K562 (cell line): Measurements from ENCODE around the gene P4HB. TPM values are rescaled to one million over a fixed set of nuclear protein-coding genes. Genes with fewer than 3 reads are reported as not detected.

ENCODE experiments used
- ARNT ChIP-seq, 2 experiments: fragments of 450-650 bp; IDR thresholded peaks; 2 replicates each; pipeline ENCODE4 v1.6.1; 2016; ENCODE audit warnings: mild to moderate bottlenecking in 1 of 2
- ATF7 ChIP-seq: fragments of 450-650 bp; IDR thresholded peaks from 2 replicates; pipeline ENCODE4 v1.7.1; 2014; ENCODE audit warnings: mild to moderate bottlenecking, moderate library complexity
- CAMTA2 ChIP-seq: fragments of 250-450 bp; sonication (Bioruptor Pico); conservative IDR thresholded peaks from 2 replicates; pipeline ENCODE4 v1.5.1; 2022
- CLOCK ChIP-seq: fragments of 250-450 bp; sonication (Bioruptor Pico); IDR thresholded peaks from 2 replicates; pipeline ENCODE4 v1.4.0; 2020; ENCODE audit warnings: mild to moderate bottlenecking, moderate library complexity, borderline replicate concordance
- CSDE1 ChIP-seq, 2 experiments: fragments of 450-650 bp; IDR thresholded peaks; 2 replicates each; pipeline ENCODE4 v1.6.1; 2016; ENCODE audit warnings: mild to moderate bottlenecking in 1 of 2
- E2F5 ChIP-seq: sonication (generic); formaldehyde crosslinking; IDR thresholded peaks from 2 replicates; pipeline ENCODE4 v1.8.0; 2022; ENCODE audit warnings: mild to moderate bottlenecking, missing genetic modification reagents
- FOSL1 ChIP-seq: fragments of 200-800 bp; sonication (Bioruptor generic); conservative IDR thresholded peaks from 2 replicates; pipeline ENCODE4 v1.6.1; 2016; ENCODE audit warnings: missing genetic modification characterization, missing compliant biosample characterization
- FOXM1 ChIP-seq, 2 experiments: fragments of 450-650 bp in 1 of 2; sonication (generic) in 1 of 2; formaldehyde crosslinking in 1 of 2; IDR thresholded peaks; 2 replicates each; pipeline versions ENCODE4 v1.6.1 to v1.9.0; 2017 to 2022; ENCODE audit warnings: low read depth in 2 of 2, mild to moderate bottlenecking in 2 of 2, missing genetic modification reagents in 1 of 2, moderate library complexity in 1 of 2
- HES1 ChIP-seq: fragments of 450-650 bp; IDR thresholded peaks from 2 replicates; pipeline ENCODE4 v1.6.1; 2016; ENCODE audit warnings: low read depth, mild to moderate bottlenecking, moderate library complexity
- HLTF ChIP-seq: fragments of 450-650 bp; IDR thresholded peaks from 2 replicates; pipeline ENCODE4 v1.6.1; 2016
- MXD1 ChIP-seq: fragments of 250-450 bp; sonication (Bioruptor Pico); IDR thresholded peaks from 2 replicates; pipeline ENCODE4 v1.8.0; 2021; ENCODE audit warnings: borderline replicate concordance, mild to moderate bottlenecking, moderate library complexity; ENCODE audit not compliant: poor library complexity, severe bottlenecking
- NBN ChIP-seq: fragments of 450-650 bp; IDR thresholded peaks from 2 replicates; pipeline ENCODE4 v1.6.1; 2016; ENCODE audit warnings: low read depth, mild to moderate bottlenecking
- SAFB ChIP-seq: fragments of 200-400 bp; formaldehyde crosslinking; IDR thresholded peaks from 2 replicates; pipeline ENCODE4 v1.6.1; 2017; ENCODE audit warnings: low read depth, low read length, borderline replicate concordance
- SMAD3 ChIP-seq: fragments of 450-650 bp; formaldehyde crosslinking; conservative IDR thresholded peaks from 2 replicates; pipeline ENCODE4 v1.4.0; 2020; ENCODE audit warnings: mild to moderate bottlenecking
- SMARCA4 ChIP-seq: fragments of 450-650 bp; IDR thresholded peaks from 2 replicates; pipeline ENCODE4 v1.6.1; 2016
- SP2 ChIP-seq: IDR thresholded peaks from 2 replicates; pipeline ENCODE4 v1.6.1; 2011; ENCODE audit warnings: mild to moderate bottlenecking, low read depth, low read length, moderate library complexity; ENCODE audit not compliant: poor library complexity, severe bottlenecking; ENCODE audit errors: extremely low read depth
- TCF7L2 ChIP-seq: fragments of 150-350 bp; IDR thresholded peaks from 2 replicates; pipeline ENCODE4 v1.6.1; 2016; ENCODE audit warnings: low read depth, mild to moderate bottlenecking, low read length, moderate library complexity
- TRIM28 ChIP-seq: fragments of 450-650 bp; IDR thresholded peaks from 2 replicates; pipeline ENCODE4 v1.6.1; 2017
- WHSC1 ChIP-seq: IDR thresholded peaks from one replicate; pipeline ENCODE4 v1.6.1; 2012; ENCODE audit warnings: low read length, control low read depth, inconsistent platforms
- ZBTB5 ChIP-seq: fragments of 450-650 bp; IDR thresholded peaks from 2 replicates; pipeline ENCODE4 v1.6.1; 2017; ENCODE audit warnings: antibody characterized with exemption
- ZC3H4 ChIP-seq: sonication (generic); formaldehyde crosslinking; IDR thresholded peaks from 2 replicates; pipeline ENCODE4 v1.9.0; 2021; ENCODE audit warnings: missing genetic modification reagents, borderline replicate concordance
- ZNF586 ChIP-seq: fragments of 450-650 bp; formaldehyde crosslinking; conservative IDR thresholded peaks from 2 replicates; pipeline ENCODE4 v1.4.0; 2020; ENCODE audit warnings: mild to moderate bottlenecking, moderate library complexity
- polyA plus RNA-seq, 8 experiments: library from polyadenylated mRNA; depleted of rRNA in 4 of 8; stranded (reverse) in 5 of 8; unstranded in 3 of 8; fragments of >200 nt; fragmentation: Nextera tagmentation in 2 of 8; fragmentation: Illumina TruSeq in 1 of 8; extraction: Ambion mirVana in 2 of 8; extraction: Trizol in 1 of 8; gene quantifications; 2 replicates each; pipeline versions ENCODE4 v1.2.1 to v1.2.3, GENCODE V29; 2011 to 2014; ENCODE audit warnings: inconsistent platforms in 1 of 8, missing spikeins in 1 of 8
- total RNA-seq, 7 experiments: library from RNA; depleted of rRNA in 6 of 7; stranded (reverse); fragments of >200 nt in 6 of 7; fragmentation: Illumina TruSeq in 2 of 7; extraction: Trizol in 2 of 7; gene quantifications; 2 replicates each; pipeline versions ENCODE4 v1.2.1 to v1.2.3, GENCODE V29; 2011 to 2021; ENCODE audit warnings: low replicate concordance in 1 of 7

Gene P4HB
- total and polyA plus RNA-seq, 9 of the 15 experiments (the other 6 are each of a cell fraction or from before 2014, with no cell fraction given): 4.4 to 645 (median 325) TPM

GRCh38 chr17:81821603-81822311 is 38.6 kb downstream of the P4HB start (continued):
- no peak for TF ChIP-seq FOXM1 (IDR thresholded peaks at IDR 0.05; ENCODE audit: low read depth)
- TF ChIP-seq FOXM1 (CRISPR knock-in tag; IDR thresholded peaks at IDR 0.05; ENCODE audit: low read depth): no peak
- TF ChIP-seq ARNT (IDR thresholded peaks at IDR 0.05): 0 out of 4 replicates have a peak, but pooled peaks of 1 of the 2 experiments have one; percentile 56
- no peak; the same call in 1 of the 2 replicates for TF ChIP-seq SMAD3
- TF ChIP-seq CAMTA2 (CRISPR knock-in tag): no peak
- peak; percentile 44; the same call in 1 of the 2 replicates for TF ChIP-seq SMARCA4
- TF ChIP-seq WHSC1: no peak
- TF ChIP-seq HLTF: no peak
- no peak for TF ChIP-seq SP2
- no peak for TF ChIP-seq ZC3H4
- TF ChIP-seq ZBTB5: no peak
- no peak for TF ChIP-seq CLOCK (CRISPR knock-in tag)
- TF ChIP-seq E2F5: no peak
- peak; percentile 72 for TF ChIP-seq ATF7
- TF ChIP-seq NBN: peak; percentile 89
- TF ChIP-seq FOSL1 (tag): peak; percentile 58
- TF ChIP-seq ZNF586 (CRISPR knock-in tag): no peak; the same call in 1 of the 2 replicates
- peak; percentile 45; the same call in 1 of the 2 replicates for TF ChIP-seq HES1
- TF ChIP-seq TRIM28: no peak
- TF ChIP-seq SAFB: no peak
- TF ChIP-seq CSDE1 (IDR thresholded peaks at IDR 0.05): no peak
- no peak for TF ChIP-seq MXD1 (CRISPR knock-in tag)
- TF ChIP-seq TCF7L2: no peak
